ACC112 (cell line): Measurements from ENCODE around the gene KRT37.
"Not testable (repeated sequence)": the region's sequence is repeated elsewhere in the genome, so short reads cannot be mapped to it uniquely, and the experiment has no call there.

Experiments used
- H2AFZ ChIP-seq: fragments of 200-600 bp; sonication (generic); one replicate; pipeline ENCODE4 v1.6.0; 2017; ENCODE audit warnings: antibody characterized with exemption, low read length; ENCODE audit not compliant: unreplicated experiment
- H3K27ac ChIP-seq: fragments of 200-600 bp; sonication (generic); 2 replicates; pipeline ENCODE4 v1.5.1; 2014; ENCODE audit warnings: low read depth, mild to moderate bottlenecking, antibody characterized with exemption, low read length, moderate library complexity
- H3K27me3 ChIP-seq: fragments of 200-600 bp; sonication (generic); 2 replicates; pipeline ENCODE4 v1.6.1; 2014; ENCODE audit warnings: mild to moderate bottlenecking, antibody characterized with exemption, low read length, moderate library complexity, mixed read lengths; ENCODE audit not compliant: insufficient read depth
- H3K36me3 ChIP-seq: fragments of 200-600 bp; sonication (generic); 2 replicates; pipeline ENCODE4 v1.6.1; 2016; ENCODE audit warnings: mild to moderate bottlenecking, antibody characterized with exemption, low read length, moderate library complexity, mixed read lengths; ENCODE audit not compliant: insufficient read depth
- H3K4me1 ChIP-seq: fragments of 200-600 bp; sonication (generic); one replicate; pipeline ENCODE4 v1.6.1; 2016; ENCODE audit warnings: low read length, mixed read lengths; ENCODE audit not compliant: insufficient read depth, unreplicated experiment, control insufficient read depth
- H3K4me3 ChIP-seq: fragments of 200-600 bp; sonication (generic); 2 replicates; pipeline ENCODE4 v1.5.1; 2014; ENCODE audit warnings: mild to moderate bottlenecking, low read depth, low read length
- H3K79me2 ChIP-seq: fragments of 200-600 bp; sonication (generic); one replicate; pipeline ENCODE4 v1.6.0; 2016; ENCODE audit warnings: low read length; ENCODE audit not compliant: control insufficient read depth, unreplicated experiment, insufficient read depth

Gene KRT37

GRCh38 chr17:41394254-41394996, 30.0 kb downstream of the KRT37 start:
- Histone ChIP-seq H3K4me3 (no peak overlapping the region), H3K36me3 (no peaks in the 10 kb centered on the region), H3K4me1 (peaks cover 23% of the 10 kb centered on the region), H2AFZ (no peak overlapping the region), H3K27me3 (no peaks in the 10 kb centered on the region), H3K27ac (no peak overlapping the region), H3K79me2 (no peaks in the 10 kb centered on the region)

DNA sequence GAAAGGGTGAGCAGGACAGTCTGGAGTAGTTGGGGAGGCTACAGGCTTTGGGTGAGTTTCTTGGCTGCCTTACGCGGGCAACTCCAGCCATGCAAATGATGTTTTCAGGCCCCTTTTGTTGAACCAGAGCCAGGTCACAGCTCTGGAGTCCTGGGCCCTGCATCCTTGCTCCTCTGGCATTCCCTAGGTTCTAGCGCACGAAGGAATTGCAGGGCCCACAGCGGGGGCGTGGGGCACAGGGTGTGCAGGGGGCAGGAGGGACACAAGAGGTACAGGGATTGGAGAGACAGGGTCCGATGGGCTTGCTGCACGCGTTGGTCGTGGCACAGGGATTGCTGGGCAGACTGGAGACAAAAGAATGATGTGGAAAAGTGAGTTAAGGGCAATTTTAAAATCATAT, 30.6 kb downstream of the KRT37 start:
- Histone ChIP-seq H3K36me3 (no peaks in the 10 kb centered on the region), H3K79me2 (no peaks in the 10 kb centered on the region), H3K4me3 (no peak overlapping the region), H3K27ac (no peak overlapping the region), H3K4me1 (peaks cover 23% of the 10 kb centered on the region), H3K27me3 (no peaks in the 10 kb centered on the region), H2AFZ (no peak overlapping the region)

DNA sequence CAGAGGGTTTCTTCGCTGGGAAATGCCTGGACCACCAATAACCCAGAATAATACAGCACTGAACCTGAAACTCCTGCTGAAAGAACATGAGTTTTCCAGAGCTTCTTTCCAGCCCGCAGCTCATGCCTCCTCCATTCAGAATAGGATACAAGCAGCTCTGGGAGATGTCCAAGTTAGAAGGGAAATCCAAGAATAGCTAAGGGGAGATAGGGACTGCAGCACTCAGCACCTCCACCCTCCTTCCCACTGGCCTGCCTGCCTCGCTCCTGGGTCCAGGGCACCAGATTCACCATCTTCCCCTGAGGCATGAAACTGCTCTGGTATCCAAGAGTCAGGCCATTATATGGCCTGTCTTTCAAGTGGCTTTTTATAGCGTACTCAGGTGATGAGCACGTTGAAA, 31.1 kb downstream of the KRT37 start:
- no peaks in the 10 kb centered on the region for H3K36me3 ChIP-seq
- no peaks in the 10 kb centered on the region for H3K79me2 ChIP-seq
- H3K4me3 ChIP-seq, result no peak overlapping the region
- H3K4me1 ChIP-seq, result peaks cover 23% of the 10 kb centered on the region
- H3K27ac ChIP-seq, result no peak overlapping the region
- H2AFZ ChIP-seq, result no peak overlapping the region
- H3K27me3 ChIP-seq, result no peaks in the 10 kb centered on the region

GRCh38 chr17:41392278-41392677, 32.1 kb downstream of the KRT37 start:
- Histone ChIP-seq H3K79me2 (no peaks in the 10 kb centered on the region), H3K36me3 (no peaks in the 10 kb centered on the region), H3K27me3 (no peaks in the 10 kb centered on the region), H2AFZ (no peak overlapping the region), H3K27ac (0 out of 2 replicates have a peak overlapping the region, but pooled peaks have one; percentile 29), H3K4me3 (no peak overlapping the region), H3K4me1 (peaks cover 23% of the 10 kb centered on the region)

- no peak overlapping the region for H3K4me3 ChIP-seq
- no peaks in the 10 kb centered on the region for H3K36me3 ChIP-seq
- peaks cover 23% of the 10 kb centered on the region for H3K4me1 ChIP-seq
- no peaks in the 10 kb centered on the region for H3K79me2 ChIP-seq
- H2AFZ ChIP-seq, result no peak overlapping the region
- H3K27ac ChIP-seq, result no peak overlapping the region
- H3K27me3 ChIP-seq, result no peaks in the 10 kb centered on the region
These were observed 32.9 kb downstream of the KRT37 start for GRCh38 chr17:41391535-41391934.

DNA sequence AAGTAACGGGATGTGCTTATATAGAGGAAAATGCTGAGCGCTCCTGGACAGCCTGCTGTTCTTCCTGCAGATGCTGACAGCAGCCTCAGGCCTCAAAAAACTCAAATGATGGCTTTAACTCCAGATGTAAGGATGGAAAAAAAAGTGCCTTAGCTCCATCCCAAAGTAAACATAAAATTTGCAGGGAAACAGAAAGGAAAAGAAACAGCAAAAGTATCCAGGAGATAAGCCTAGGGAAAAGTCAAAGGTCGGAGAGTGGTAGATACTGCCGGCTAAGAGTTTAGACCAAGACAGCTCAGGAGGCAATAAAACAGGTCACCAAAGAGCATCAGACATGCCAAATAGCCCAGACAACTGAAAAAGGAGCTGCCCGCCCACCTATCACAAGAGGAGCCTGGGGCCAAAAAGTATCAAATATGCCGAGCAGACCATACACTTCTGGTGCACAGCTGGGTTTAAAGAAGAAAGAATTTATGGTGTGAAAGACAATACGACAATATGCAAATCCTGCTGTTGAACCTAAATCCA, 33.9 kb downstream of the KRT37 start:
- H3K36me3 ChIP-seq, result no peaks in the 10 kb centered on the region
- H3K27me3 ChIP-seq, result no peaks in the 10 kb centered on the region
- no peak overlapping the region for H3K27ac ChIP-seq
- H3K4me3 ChIP-seq, result no peak overlapping the region
- H3K79me2 ChIP-seq, result no peaks in the 10 kb centered on the region
- H2AFZ ChIP-seq, result no peak overlapping the region
- peaks cover 23% of the 10 kb centered on the region for H3K4me1 ChIP-seq

DNA sequence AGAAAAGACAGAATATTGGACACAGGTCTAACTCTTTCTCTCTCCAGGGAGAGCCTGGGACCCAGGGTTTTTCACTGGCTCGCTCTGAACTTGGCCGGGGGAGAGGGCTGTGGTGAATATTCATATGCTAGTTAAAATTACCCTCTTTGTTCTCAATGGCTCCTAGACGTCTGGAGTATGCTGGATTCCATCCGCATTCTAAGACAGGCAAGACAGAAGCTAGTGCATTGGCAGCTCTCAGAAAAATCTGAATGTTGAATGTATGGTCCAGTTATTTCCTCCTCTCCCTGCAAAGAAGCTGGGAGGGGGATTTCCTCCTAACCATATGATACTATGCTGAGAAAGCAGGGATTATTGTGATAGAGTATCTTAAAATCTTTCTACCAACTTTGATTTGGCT, 36.7 kb downstream of the KRT37 start:
- Histone ChIP-seq H3K27ac (no peak overlapping the region), H3K79me2 (no peaks in the 10 kb centered on the region), H3K4me1 (peaks cover 11% of the 10 kb centered on the region), H2AFZ (no peak overlapping the region), H3K4me3 (no peak overlapping the region), H3K36me3 (no peaks in the 10 kb centered on the region), H3K27me3 (no peaks in the 10 kb centered on the region)

- H3K27ac ChIP-seq, result no peak overlapping the region
- no peaks in the 10 kb centered on the region for H3K36me3 ChIP-seq
- H3K4me1 ChIP-seq, result peaks cover 12% of the 10 kb centered on the region
- H3K4me3 ChIP-seq, result no peak overlapping the region
- no peak overlapping the region for H2AFZ ChIP-seq
- H3K79me2 ChIP-seq, result no peaks in the 10 kb centered on the region
- H3K27me3 ChIP-seq, result no peaks in the 10 kb centered on the region
These were observed 38.2 kb downstream of the KRT37 start for GRCh38 chr17:41386227-41386626.

DNA sequence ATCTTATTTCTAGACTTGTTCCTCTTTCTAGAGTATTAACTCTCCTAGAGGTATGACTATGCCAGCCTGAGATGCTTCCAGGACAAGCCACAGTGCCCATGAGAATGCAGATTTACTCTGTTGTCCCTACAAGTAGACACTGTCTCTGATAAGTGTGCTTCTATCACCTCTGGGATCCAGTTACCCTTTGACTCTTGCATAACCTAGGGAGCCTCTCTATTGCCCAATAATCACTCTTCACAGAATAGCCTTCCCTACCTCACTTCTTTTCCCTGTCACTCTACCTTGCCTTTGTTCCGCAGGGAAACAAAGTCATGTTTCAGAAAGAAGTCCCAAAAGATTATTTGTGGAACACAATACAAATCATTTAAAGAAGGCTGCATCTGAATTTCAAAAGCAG, 40.7 kb downstream of the KRT37 start:
- no peak overlapping the region for H2AFZ ChIP-seq
- H3K27ac ChIP-seq, result no peak overlapping the region
- H3K4me1 ChIP-seq, result peaks cover 29% of the 10 kb centered on the region
- no peak overlapping the region for H3K4me3 ChIP-seq
- no peaks in the 10 kb centered on the region for H3K36me3 ChIP-seq
- H3K27me3 ChIP-seq, result no peaks in the 10 kb centered on the region
- no peaks in the 10 kb centered on the region for H3K79me2 ChIP-seq

DNA sequence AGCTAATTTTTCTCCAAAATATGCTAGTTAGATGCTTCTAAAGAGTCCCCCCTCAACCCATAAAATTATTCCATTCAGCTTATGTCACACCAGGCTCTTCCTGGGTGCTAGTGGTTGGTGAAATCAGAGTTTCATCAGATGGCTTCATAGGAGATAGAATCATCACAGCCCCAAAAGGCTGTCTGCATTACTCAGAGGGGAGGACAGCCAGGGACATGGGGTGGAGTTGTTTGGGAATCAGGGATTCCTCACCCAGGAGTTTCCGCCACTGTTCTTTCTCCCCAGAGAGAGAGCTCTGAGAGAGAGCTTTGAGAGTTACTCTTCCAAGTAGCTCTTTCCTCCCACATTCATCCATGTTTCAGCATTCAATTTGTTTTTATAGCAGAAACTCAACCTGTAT, 42.0 kb downstream of the KRT37 start:
- Histone ChIP-seq H3K27ac (peak overlapping the region; percentile 63), H3K4me1 (peaks cover 35% of the 10 kb centered on the region), H2AFZ (no peak overlapping the region), H3K36me3 (no peaks in the 10 kb centered on the region), H3K4me3 (no peak overlapping the region), H3K79me2 (no peaks in the 10 kb centered on the region), H3K27me3 (no peaks in the 10 kb centered on the region)

GRCh38 chr17:41381943-41382342, 42.4 kb downstream of the KRT37 start, which contains the start of gene KRT34:
Gene KRT34 (minus strand): TSS chr17:41382306. CDS start chr17:41382246, 60 bp downstream.
- Histone ChIP-seq H3K27ac (peak within 1 kb of the TSS; percentile 86), H3K4me1 (peaks cover 37% of the 10 kb centered on the region)
- H3K36me3 ChIP-seq, H3K79me2 ChIP-seq, H2AFZ ChIP-seq, H3K27me3 ChIP-seq, H3K4me3 ChIP-seq: not testable (repeated sequence)
